HG02571 (cell line): ENCODE results near the gene APOF.
A peak's percentile ranks its signal among the peaks of the same experiment; 100 is the strongest.
"Not testable (repeated sequence)": the region's sequence is repeated elsewhere in the genome, so short reads cannot be mapped to it uniquely, and the experiment has no call there.

Source experiments
- ATAC-seq: cut with Tn5 transposase; IDR thresholded peaks from one replicate; pipeline ENCODE4 v1.9.1; 2021; ENCODE audit warnings: mild to moderate bottlenecking, moderate library complexity; ENCODE audit not compliant: unreplicated experiment

The APOF gene

GRCh38 chr12:56374726-56375597 lies 12.3 kb upstream of the APOF start:
- ATAC-seq = no peak

- ATAC-seq = no peak
These were observed 10.9 kb upstream of the APOF start for GRCh38 chr12:56373515-56373914.

GRCh38 chr12:56366948-56367347 lies 4.3 kb upstream of the APOF start:
- ATAC-seq = no peak

- ATAC-seq = no peak
These were observed 1.0 kb downstream of the APOF start for GRCh38 chr12:56361487-56362129.

- peak; percentile 93 for ATAC-seq
These were observed 2.5 kb downstream of the APOF start, which contains the start of gene STAT2 for GRCh38 chr12:56359851-56360767. TSS of gene STAT2 (minus strand) at chr12:56360107. CDS start at chr12:56356571, 3,536 bp downstream.

- no peak for ATAC-seq
These were observed 3.7 kb downstream of the APOF start for GRCh38 chr12:56358836-56359532.

- no peak for ATAC-seq
These were observed 11.3 kb downstream of the APOF start for GRCh38 chr12:56351325-56351724.

GRCh38 chr12:56350662-56351061 lies 12.0 kb downstream of the APOF start:
- no peak for ATAC-seq

- ATAC-seq = no peak
These were observed 13.9 kb downstream of the APOF start for GRCh38 chr12:56348776-56349175.

- ATAC-seq = not testable (repeated sequence)
These were observed 15.4 kb downstream of the APOF start for GRCh38 chr12:56347255-56347654.

- no peak for ATAC-seq
These were observed 16.0 kb downstream of the APOF start for GRCh38 chr12:56346675-56347074.

GRCh38 chr12:56342290-56342689 lies 20.4 kb downstream of the APOF start:
- not testable (repeated sequence) for ATAC-seq

- ATAC-seq = no peak
These were observed 21.0 kb downstream of the APOF start for GRCh38 chr12:56341616-56342015.

- ATAC-seq = no peak
These were observed 23.6 kb downstream of the APOF start for GRCh38 chr12:56339158-56339422.

- ATAC-seq = no peak
These were observed 24.1 kb downstream of the APOF start, which contains the start of gene IL23A for GRCh38 chr12:56338308-56339157. TSS of gene IL23A (plus strand) at chr12:56338884. CDS start at chr12:56339045, 161 bp downstream.

- no peak for ATAC-seq
These were observed 24.9 kb downstream of the APOF start for GRCh38 chr12:56337753-56338251.

GRCh38 chr12:56336361-56337167 lies 26.1 kb downstream of the APOF start:
- ATAC-seq = no peak

GRCh38 chr12:56335527-56335926 lies 27.1 kb downstream of the APOF start:
- not testable (repeated sequence) for ATAC-seq

GRCh38 chr12:56334490-56334793 lies 28.2 kb downstream of the APOF start:
- no peak for ATAC-seq
